HG03103 (cell line): Measurements from ENCODE around the gene KCNT1.

Experiments
- ATAC-seq: cut with Tn5 transposase; IDR thresholded peaks from one replicate; pipeline ENCODE4 v1.9.1; 2021; ENCODE audit warnings: low read depth; ENCODE audit not compliant: unreplicated experiment

Gene KCNT1

DNA sequence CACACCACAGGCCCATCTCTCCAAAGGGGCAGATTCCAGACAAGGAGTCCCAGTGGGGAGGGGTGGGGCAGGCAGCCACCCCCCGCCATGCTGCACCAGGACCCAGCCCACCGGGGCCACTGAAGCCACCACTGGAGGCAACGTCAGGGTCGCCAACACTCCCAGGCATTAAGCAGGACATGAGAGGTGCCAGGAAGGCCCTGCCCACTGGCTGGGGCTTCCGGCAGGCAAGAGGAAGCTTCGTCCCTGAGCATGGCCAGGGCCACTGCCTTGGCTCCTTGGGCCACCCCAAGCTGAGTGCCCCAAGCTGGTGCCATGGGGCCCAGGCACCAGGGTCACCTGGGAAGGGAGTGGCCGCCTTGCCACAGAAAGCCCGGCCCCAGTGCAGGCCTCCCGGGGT is 17.5 kb downstream of the KCNT1 start:
- no peak for ATAC-seq

- no peak for ATAC-seq
Measured at GRCh38 chr9:135722365-135722764, 20.4 kb downstream of the KCNT1 start.

DNA sequence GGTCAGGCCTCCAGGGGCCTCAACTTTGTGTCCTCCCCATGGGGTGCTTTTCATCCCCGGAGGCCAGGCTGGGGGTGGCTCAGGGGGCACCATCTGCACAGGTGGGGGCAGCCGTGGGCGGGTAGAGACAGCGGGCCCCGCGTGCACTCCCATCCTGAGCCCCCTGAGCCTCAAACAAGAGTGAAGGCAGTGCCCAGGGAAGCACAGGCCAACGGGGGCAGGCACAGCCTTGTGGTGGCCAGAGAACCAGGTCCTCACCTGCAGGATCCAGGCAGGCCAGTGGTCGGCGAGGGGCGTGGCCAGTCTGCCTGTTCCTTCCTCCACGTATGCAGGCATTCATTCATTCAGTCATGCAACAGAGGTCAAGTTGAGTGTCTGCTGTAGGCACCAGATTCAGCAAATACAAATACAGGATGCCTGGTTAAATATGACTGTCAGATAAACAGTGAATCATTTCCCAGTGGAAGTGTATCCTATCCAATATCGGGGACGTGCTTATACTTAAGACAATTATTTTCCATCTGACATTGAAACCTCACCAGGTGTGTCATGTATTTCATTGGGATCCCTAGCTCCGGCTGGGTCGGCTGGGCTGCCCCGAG is 22.3 kb downstream of the KCNT1 start:
- no peak for ATAC-seq

GRCh38 chr9:135726138-135726853 is 24.3 kb downstream of the KCNT1 start:
- ATAC-seq: no peak

DNA sequence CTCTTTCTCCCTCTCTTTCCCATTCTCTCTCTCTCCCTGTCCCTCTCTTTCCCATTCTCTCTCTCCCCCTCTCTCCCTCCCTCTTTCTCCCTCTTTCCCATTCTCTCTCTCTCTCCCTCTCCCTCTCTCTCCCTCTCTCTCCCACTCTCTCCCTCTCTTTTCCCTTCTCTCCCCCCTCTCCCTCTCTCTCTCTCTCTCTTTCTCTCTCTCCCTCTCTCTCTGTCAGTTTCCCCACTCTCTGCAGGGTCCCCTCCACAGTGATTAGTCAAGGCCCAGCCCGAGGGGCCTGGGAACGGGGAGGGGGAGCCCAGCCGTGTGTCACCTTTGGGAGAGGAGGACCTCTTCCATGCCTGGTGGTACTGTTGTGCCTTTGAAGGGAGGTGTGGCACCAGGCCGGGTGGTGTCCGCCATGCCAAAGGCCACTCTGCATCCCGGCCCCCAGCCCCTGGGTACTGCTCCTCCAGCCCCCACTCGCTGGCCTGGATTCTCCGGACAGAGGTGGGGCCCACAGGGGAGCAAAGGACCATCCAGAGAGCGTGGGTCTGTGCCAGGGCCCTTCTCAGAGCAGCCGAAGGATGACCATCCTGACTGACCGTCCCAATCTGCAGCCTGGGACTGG is 25.4 kb downstream of the KCNT1 start:
- no peak for ATAC-seq

GRCh38 chr9:135728436-135729110 is 26.6 kb downstream of the KCNT1 start:
- ATAC-seq: no peak

DNA sequence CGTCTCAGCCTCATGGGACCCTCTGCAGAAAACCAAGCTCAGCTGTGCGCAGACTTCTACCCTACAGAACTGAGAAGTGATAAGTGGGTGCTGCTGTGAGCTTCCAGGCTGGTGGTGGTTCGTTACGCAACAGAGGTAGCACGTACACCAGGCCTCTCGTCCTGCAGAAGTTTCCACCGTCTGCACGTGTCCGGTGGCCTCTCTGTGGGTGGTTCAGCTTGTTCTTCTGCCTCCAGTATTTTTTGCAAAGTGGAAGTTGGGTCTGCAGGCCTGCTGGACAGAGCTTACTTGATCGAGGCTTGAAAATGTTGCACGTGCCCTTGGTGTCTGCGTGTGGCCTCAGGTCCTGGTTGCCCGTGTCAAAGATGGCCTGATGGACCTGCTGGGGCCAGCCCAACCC is 27.5 kb downstream of the KCNT1 start:
- ATAC-seq: no peak

DNA sequence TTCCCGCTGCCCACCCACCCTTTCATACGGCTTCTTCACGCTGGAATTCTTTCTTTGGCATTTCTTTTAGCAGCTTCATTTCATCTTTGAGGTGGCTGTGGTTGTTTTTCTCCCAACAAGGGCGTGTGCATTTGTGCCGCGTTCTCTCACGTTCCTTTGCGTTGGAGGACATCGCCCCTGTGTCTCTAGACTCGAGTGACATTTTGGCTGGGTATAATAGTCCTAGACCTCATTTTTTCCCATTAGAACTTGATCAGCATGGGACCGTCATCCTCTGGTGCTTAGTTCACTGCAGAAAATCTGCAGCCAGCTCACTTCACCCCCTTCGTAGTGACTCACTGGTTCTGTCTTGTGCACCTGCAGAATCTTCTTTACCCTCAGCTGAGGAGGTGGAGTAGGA is 29.5 kb downstream of the KCNT1 start:
- ATAC-seq: no peak

DNA sequence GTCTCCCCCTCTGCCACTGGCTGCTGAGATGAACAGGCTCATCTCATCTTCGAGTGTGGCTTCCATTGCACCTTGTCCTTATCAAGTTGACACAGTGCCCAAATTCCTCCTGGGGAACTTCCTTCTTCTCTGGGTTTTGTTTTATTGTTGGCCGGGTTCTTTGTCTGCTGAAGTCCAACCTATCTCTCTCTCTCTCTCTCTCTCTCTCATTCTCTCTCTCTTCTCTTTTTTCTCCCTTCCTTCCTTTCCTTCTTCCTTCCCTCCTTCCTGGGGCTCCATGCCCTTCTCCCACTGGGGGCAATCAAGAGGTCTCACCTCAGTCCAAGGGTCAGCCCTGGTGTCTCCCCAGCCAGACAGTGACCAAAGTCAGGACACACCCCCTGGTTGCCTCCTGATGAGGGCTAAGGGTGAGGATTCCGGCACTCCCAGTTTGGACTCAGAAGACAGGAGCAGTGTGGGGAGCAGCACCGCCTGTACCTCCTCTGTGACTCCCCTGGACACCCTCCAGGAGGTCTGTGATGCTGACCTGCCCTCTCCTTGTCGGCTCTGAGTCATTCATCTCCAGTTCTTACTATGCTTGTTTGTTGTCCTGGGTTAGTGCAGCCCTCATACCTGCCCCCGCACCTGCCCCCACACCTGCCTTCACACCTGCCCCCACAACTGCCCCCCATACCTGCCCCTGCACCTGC is 30.7 kb downstream of the KCNT1 start:
- ATAC-seq: no peak

DNA sequence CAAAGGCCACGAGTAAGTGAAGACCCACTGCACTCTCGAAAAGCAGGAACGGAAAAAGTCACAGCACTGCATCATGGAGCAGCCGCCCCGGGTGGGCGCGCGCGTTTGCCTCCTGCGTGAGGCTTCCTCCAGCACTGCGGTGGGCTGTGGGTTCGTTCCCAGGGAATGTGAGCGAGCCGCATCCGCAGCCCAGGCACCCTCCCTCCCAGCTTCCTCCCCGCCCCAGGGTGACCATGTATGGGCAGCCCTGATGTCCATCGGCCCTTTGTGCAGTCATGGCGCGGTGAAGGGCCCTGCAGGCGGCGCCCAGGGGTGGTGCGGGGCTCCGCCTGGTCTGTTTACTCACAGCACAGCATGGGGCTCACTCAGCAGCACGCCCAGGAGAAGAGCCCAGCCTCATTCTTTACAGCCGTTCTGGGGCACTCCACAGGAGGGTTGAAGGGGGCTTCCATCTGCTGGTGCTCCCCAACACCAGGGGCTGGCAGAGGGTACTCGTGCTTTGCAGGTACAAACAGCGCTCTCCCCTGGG is 32.7 kb downstream of the KCNT1 start:
- ATAC-seq: no peak

GRCh38 chr9:135736272-135736978 is 34.4 kb downstream of the KCNT1 start:
- no peak for ATAC-seq

- ATAC-seq: no peak
Measured at GRCh38 chr9:135736979-135737839, 35.2 kb downstream of the KCNT1 start.

DNA sequence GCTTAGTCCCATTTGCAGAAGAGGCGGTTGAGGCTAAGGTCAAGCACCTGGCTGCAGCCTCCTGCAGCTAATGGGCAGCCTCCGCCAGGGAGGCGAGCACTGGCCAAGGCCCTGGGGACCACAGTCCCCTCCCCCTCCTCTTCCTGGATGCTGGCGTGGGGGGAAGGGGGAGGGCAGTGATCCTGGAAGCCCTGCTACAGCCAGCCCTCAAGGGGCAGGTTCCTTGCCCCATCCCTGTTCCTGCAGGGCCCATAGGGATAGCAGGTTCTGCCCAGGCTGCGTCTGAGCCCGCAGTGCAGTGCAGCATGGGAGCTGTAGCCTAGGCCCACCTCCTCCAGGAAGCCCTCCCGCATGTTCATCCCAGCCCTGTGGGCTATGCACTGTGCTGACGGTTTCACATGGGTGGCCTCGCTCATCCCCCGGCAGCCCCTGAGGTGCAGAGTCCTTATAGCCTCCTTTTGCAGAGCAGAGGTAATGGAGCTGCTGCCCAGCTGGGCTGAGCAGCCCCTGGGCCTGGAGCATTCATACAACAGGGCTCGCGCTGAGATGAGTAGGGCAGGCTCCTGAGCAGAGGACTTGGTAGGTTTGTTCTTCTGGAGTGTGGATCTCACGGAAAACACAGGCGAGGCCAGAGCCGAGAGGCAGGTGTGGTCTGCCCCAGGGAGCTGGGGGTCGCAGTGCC is 36.0 kb downstream of the KCNT1 start:
- ATAC-seq: no peak

DNA sequence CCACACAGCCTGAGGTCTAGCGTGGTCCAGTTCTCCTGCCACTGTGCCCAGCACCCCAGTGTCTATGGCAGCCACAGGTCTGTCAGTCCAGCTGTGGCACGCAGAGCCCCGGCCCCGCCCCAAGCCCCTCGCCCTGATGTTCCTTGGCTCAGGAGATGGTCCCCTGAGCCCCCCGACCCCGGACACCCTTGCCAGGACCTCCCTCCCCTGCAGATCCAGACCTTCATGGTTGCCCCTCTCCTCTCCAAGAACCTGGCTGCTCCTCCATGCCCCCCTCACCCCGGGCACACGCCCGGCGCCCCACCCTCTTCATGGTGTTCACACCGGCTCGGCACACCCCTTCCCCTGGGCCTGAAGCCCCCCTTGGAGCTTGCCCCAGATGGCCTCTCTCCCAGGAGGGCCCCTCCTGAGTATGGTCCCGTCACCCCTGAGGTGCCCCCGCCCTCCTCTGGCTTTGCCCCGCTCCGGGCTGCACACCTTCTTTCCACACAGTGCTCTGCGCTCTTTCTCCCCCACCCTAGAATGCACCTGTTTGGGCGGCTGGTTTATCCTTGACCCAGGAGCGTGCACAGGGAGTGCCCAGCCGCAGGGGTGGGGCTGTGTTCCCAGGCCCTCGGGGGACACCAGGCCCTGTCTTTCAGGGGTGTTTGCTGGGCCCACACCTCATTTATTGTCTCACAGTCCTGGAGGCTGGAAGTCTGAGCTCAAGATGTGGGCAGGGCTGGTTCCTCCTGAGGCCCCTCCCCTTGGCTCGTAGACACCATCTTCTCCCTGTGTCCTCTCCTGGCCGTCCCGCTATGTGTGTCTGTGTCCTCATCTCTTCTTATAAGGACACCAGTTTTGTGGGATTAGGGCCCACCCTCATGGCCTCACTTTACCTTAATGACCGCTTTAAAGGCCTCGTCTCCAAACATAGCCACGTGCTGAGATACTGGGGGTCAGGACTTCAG is 37.6 kb downstream of the KCNT1 start:
- ATAC-seq: no peak

DNA sequence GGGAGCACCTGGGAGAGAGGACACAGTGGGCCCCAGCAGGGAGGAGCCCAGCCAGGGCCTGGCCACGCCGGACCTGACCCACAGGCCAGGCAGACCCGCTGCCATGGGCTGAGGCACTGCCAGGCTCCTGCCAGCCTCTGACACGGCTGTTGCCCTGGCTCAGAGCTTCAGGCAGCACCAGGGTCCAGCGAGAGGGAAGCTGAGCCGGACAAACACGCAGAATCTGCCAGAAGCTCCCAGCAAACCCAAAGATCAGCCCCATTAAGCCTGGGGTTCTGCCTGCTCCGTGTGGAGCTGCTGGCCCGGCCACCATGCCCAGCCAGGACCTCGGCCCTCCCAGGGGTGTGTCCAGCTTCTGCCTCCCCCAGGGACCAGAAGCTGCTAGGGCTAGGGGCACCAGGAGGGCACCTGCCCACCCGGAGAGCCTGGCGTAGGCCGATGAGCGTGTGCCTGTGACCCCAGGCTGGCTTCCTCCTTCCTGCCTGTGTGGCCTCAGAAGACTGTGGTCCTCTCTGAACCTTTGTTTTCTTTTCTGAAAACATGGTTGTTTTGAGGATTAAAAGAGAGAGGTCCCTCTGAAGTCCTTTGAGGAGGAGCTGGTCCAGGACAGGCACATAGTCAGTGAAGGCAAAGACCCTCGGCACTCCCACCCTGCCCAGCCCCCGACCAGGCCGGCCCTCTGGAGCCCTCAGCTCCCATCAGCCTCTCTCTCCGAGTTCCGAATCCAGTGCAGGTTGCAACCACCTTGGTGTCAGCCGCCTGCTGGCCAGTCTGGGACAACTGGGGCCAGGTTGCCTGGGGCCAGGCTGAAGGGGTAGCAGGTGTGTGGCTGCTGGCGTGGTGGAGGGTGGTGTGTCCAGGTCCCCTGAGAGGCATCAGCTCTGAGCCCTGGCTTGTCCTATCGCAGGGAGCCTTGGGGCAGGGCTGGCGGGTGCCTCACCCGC is 39.6 kb downstream of the KCNT1 start:
- no peak for ATAC-seq

GRCh38 chr9:135743021-135743420 is 41.0 kb downstream of the KCNT1 start:
- ATAC-seq: no peak
